Measurements from ENCODE around the gene AK5. TPM values are rescaled to one million over a fixed set of nuclear protein-coding genes. Genes with fewer than 3 reads are reported as not detected.

AK5 gene
- total RNA-seq, 1 donor from 2014 or later: 1.0 TPM

DNA sequence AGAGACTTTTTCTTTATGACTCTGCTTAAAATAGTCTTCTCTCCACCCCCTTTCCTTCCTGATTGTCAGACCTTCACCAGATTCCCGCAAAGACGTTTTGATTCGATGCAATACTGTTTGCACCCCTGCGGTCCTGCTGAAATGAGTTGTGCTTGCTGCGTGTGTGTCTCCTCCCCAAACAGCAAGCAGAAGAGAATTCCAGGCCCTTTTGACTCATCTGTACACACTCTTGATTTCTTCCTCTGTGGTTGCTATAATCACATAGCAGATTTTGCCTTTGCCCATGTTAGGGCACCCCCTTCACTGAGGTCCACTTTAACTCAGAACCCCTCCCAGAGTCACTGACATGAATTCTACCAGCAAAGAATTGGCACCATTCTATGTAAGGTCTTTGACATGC is 264.2 kb downstream of the AK5 start:
- no peaks in the 10 kb centered on the region for H3K9me3 ChIP-seq (replicated peaks)
- peaks cover 8% of the 10 kb centered on the region for H3K4me1 ChIP-seq
- no peaks in the 10 kb centered on the region for H3K36me3 ChIP-seq
- DNase-seq: no peak
- intact Hi-C loops (cut with micrococcal nuclease): no loop called here
- H3K4me3 ChIP-seq: no peak overlapping the region
- TF ChIP-seq, protein P1, sequence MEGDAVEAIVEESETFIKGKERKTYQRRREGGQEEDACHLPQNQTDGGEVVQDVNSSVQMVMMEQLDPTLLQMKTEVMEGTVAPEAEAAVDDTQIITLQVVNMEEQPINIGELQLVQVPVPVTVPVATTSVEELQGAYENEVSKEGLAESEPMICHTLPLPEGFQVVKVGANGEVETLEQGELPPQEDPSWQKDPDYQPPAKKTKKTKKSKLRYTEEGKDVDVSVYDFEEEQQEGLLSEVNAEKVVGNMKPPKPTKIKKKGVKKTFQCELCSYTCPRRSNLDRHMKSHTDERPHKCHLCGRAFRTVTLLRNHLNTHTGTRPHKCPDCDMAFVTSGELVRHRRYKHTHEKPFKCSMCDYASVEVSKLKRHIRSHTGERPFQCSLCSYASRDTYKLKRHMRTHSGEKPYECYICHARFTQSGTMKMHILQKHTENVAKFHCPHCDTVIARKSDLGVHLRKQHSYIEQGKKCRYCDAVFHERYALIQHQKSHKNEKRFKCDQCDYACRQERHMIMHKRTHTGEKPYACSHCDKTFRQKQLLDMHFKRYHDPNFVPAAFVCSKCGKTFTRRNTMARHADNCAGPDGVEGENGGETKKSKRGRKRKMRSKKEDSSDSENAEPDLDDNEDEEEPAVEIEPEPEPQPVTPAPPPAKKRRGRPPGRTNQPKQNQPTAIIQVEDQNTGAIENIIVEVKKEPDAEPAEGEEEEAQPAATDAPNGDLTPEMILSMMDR (IDR thresholded peaks at IDR 0.05; ENCODE audit: borderline replicate concordance): no peak
- no peak overlapping the region for H3K27ac ChIP-seq (replicated peaks)
- H3K27me3 ChIP-seq (ENCODE audit: low read depth): no peaks in the 10 kb centered on the region

GRCh38 chr1:77546890-77547289 is 265.1 kb downstream of the AK5 start:
- TF ChIP-seq, protein P1 (IDR thresholded peaks at IDR 0.05; ENCODE audit: borderline replicate concordance): no peak
- intact Hi-C loops (cut with micrococcal nuclease): no loop called here
- Histone ChIP-seq H3K4me3 (no peak overlapping the region), H3K27ac (replicated peaks) (no peak overlapping the region), H3K36me3 (no peaks in the 10 kb centered on the region), H3K4me1 (peaks cover 8% of the 10 kb centered on the region), H3K9me3 (replicated peaks) (no peaks in the 10 kb centered on the region), H3K27me3 (ENCODE audit: low read depth) (no peaks in the 10 kb centered on the region)
- no peak for DNase-seq

DNA sequence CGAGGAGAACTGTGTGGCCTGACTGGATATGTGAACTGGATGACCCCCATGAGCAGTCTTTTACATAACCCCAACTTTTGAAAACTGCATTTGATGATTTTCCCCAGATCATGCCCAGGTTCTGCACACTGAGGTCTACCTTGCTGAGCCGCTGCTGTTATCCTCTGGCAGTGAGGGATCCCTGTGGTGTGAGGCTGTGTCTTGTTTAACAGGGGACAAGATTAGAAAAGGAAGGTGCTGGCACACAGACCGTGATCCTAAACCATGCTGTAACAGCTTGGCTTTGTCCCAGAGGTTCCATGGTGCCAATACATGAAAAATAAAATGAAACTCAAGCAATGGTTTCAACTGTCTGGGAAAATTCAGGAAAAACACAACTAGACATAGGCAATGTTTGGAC is 266.5 kb downstream of the AK5 start:
- no peak for DNase-seq

GRCh38 chr1:77550135-77550534 is 268.3 kb downstream of the AK5 start:
- TF ChIP-seq, protein P1 (IDR thresholded peaks at IDR 0.05; ENCODE audit: borderline replicate concordance): no peak
- no peak for DNase-seq
- peaks cover 8% of the 10 kb centered on the region for H3K4me1 ChIP-seq
- no peaks in the 10 kb centered on the region for H3K27me3 ChIP-seq (ENCODE audit: low read depth)
- H3K4me3 ChIP-seq: no peak overlapping the region
- no peaks in the 10 kb centered on the region for H3K9me3 ChIP-seq (replicated peaks)
- no peaks in the 10 kb centered on the region for H3K36me3 ChIP-seq
- intact Hi-C loops (cut with micrococcal nuclease): no loop called here
- no peak overlapping the region for H3K27ac ChIP-seq (replicated peaks)

More for the DNA sequence above, 266.5 kb downstream of the AK5 start:
- TF ChIP-seq, protein P1 (IDR thresholded peaks at IDR 0.05; ENCODE audit: borderline replicate concordance): no peak
- intact Hi-C loops (cut with micrococcal nuclease): no loop called here
- H3K27me3 ChIP-seq (ENCODE audit: low read depth): no peaks in the 10 kb centered on the region
- no peak overlapping the region for H3K27ac ChIP-seq (replicated peaks)
- peaks cover 8% of the 10 kb centered on the region for H3K4me1 ChIP-seq
- no peaks in the 10 kb centered on the region for H3K9me3 ChIP-seq (replicated peaks)
- H3K36me3 ChIP-seq: no peaks in the 10 kb centered on the region
- no peak overlapping the region for H3K4me3 ChIP-seq

- H3K36me3 ChIP-seq: no peaks in the 10 kb centered on the region
- no peaks in the 10 kb centered on the region for H3K27me3 ChIP-seq (ENCODE audit: low read depth)
- H3K4me3 ChIP-seq: no peak overlapping the region
- TF ChIP-seq, protein P1 (IDR thresholded peaks at IDR 0.05; ENCODE audit: borderline replicate concordance): no peak
- no peak for DNase-seq
- H3K4me1 ChIP-seq: peaks cover 8% of the 10 kb centered on the region
- intact Hi-C loops (cut with micrococcal nuclease): no loop called here
- no peaks in the 10 kb centered on the region for H3K9me3 ChIP-seq (replicated peaks)
- no peak overlapping the region for H3K27ac ChIP-seq (replicated peaks)
Measured at GRCh38 chr1:77552626-77553025, 270.8 kb downstream of the AK5 start.
